NT2/D1 (cell line): ENCODE measurements around the gene FNDC3B.

Experiments used
- SUZ12 ChIP-seq: IDR thresholded peaks from 2 replicates; pipeline ENCODE4 v1.6.1; 2011; ENCODE audit not compliant: insufficient read length, insufficient read depth; ENCODE audit errors: extremely low read depth
- YY1 ChIP-seq: IDR thresholded peaks from 2 replicates; pipeline ENCODE4 v1.6.1; 2011; ENCODE audit not compliant: insufficient read length, insufficient read depth

DNA sequence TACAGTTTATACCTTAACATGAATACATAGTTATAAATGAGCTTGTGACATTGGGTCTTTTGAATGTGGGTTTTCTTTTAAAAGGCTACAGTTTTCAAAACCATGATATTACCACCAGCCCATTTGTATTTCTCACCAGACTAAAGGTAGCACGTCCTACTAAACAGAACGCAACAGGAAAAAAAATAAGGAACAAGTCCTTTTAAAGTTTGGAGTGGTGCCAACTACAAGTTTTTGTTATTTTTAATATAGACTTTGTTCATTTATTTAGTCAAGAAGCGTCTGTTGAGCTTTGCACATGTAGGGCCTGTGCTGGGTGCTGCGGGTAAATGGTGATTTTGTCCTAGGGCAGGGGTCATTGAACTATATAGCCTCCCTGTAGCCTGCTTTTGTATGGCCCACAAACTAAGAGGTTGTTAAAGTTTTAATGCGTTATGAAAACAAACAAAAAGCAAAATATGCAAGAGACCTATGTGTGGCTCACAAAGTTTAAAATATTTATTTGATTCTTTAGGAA, 244.5 kb downstream of the FNDC3B start:
- TF ChIP-seq SUZ12 (no peak), YY1 (no peak)
